Measurements from ENCODE around the gene DR1.

The DR1 gene

DNA sequence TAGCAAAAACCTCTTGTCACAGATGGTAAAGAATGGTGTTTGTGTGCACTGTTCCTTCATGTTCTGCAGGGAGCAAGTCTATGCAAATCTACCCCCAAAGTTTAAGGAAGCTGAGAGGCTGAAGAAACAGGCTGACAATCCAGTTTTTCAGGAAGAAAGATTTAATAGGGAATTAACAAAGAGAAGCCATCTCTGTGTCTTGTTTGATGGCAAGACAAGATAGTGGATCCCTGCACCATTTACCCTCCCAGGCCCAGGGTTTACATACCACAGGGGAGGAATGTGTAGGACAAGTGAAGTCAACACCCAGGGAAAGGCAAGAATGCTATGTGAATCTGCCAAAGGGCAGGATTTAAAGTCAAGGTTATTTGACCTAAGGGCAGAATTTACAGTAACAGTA lies 54.1 kb downstream of the DR1 start:
- DNase-seq (ENCODE audit: low read depth), result no peak
- TF ChIP-seq, protein P1, sequence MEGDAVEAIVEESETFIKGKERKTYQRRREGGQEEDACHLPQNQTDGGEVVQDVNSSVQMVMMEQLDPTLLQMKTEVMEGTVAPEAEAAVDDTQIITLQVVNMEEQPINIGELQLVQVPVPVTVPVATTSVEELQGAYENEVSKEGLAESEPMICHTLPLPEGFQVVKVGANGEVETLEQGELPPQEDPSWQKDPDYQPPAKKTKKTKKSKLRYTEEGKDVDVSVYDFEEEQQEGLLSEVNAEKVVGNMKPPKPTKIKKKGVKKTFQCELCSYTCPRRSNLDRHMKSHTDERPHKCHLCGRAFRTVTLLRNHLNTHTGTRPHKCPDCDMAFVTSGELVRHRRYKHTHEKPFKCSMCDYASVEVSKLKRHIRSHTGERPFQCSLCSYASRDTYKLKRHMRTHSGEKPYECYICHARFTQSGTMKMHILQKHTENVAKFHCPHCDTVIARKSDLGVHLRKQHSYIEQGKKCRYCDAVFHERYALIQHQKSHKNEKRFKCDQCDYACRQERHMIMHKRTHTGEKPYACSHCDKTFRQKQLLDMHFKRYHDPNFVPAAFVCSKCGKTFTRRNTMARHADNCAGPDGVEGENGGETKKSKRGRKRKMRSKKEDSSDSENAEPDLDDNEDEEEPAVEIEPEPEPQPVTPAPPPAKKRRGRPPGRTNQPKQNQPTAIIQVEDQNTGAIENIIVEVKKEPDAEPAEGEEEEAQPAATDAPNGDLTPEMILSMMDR (IDR thresholded peaks at IDR 0.05; ENCODE audit: low read depth, low read length, missing control alignments), result no peak
- no peak overlapping the region for H3K4me3 ChIP-seq (ENCODE audit: low read depth, low read length)
- in situ Hi-C loops (cut with HindIII; ENCODE audit: low sequenced_read_pairs), result no loop called here

DNA sequence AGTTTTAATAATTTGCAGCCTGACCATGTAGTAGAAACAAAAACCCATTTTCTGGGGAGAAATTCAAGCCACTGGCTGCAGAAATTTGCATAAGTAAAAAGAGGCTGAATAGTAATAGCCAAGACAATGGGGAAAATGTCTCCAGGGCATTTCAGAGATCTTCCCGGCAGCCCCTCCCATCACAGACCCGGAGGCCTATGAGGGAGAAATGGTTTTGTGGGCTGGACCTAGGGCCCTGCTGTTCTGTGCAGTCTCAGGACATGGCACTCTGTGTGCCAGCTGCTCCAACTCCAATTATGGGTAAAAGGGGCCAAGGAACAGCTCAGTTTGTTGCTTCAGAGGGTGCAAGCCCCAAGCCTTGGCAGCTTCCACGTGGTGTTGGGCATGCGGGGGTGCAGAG lies 62.5 kb downstream of the DR1 start:
- DNase-seq (ENCODE audit: low read depth), result no peak
- H3K4me3 ChIP-seq (ENCODE audit: low read depth, low read length), result no peak overlapping the region
- in situ Hi-C loops (cut with HindIII; ENCODE audit: low sequenced_read_pairs), result no loop called here
- TF ChIP-seq, protein P1 (IDR thresholded peaks at IDR 0.05; ENCODE audit: low read depth, low read length, missing control alignments), result no peak

DNA sequence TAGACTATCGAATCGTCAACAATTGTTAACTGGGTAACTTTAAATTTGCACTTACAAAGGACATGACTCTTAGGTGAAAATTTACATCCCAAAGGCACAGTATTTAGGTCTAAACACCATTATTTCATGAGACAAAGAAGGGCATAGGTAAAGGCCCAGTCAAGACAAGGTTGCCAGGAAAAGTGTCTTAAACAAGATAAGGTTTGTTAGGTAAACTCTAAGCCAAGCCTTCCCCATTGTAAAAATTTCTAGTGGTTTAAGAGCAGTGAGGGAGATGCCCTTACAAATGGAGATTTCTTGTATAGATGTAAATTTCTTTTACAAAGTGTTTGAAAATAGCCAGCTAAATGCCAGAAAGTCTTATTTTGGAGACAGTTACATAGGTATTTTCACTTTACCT lies 65.3 kb downstream of the DR1 start:
- in situ Hi-C loops (cut with HindIII; ENCODE audit: low sequenced_read_pairs), result no loop called here
- DNase-seq (ENCODE audit: low read depth), result no peak
- H3K4me3 ChIP-seq (ENCODE audit: low read depth, low read length), result no peak overlapping the region
- TF ChIP-seq, protein P1 (IDR thresholded peaks at IDR 0.05; ENCODE audit: low read depth, low read length, missing control alignments), result no peak

DNA sequence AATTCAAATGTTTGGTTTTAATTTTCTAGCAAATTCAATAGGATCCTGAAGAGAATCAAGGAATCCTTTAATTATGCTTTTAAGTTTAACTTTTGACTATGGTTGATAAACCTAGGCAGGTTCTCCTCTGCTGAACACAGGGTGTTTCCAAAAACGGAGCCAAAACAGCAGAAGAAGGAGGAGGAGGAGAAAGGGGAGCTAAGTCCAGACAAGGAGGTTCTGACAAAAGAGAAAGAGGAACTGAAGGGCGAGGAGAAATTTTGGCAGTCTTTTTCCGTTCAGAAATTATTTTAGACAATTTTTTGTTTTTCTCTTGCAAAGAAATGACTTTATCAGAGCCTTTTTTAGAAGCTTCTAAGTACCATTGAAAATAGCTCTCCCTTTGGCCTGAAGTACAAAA lies 69.0 kb downstream of the DR1 start:
- no peak overlapping the region for H3K4me3 ChIP-seq (ENCODE audit: low read depth, low read length)
- in situ Hi-C loops (cut with HindIII; ENCODE audit: low sequenced_read_pairs), result no loop called here
- TF ChIP-seq, protein P1 (IDR thresholded peaks at IDR 0.05; ENCODE audit: low read depth, low read length, missing control alignments), result no peak
- no peak for DNase-seq (ENCODE audit: low read depth)

DNA sequence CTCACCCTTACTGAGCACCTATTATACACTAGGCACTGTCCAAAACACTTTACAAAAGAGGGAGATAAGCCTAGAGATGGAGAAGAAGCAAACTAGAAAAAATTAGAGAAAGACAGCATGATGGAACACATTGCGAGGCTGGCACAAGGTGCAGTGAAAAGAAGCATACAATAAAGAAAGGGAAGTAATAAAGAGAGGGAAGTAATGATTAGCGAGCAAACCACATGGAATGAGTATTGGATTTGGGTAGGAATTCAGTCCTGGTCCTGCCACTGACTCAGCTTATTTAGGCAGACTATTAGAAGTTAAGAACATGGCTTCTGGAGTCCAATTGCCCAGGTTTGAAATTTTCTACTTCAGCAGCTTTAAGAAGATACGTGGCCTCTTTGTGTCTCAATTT lies 69.6 kb downstream of the DR1 start:
- in situ Hi-C loops (cut with HindIII; ENCODE audit: low sequenced_read_pairs), result no loop called here
- TF ChIP-seq, protein P1 (IDR thresholded peaks at IDR 0.05; ENCODE audit: low read depth, low read length, missing control alignments), result no peak
- no peak overlapping the region for H3K4me3 ChIP-seq (ENCODE audit: low read depth, low read length)
- DNase-seq (ENCODE audit: low read depth), result no peak

DNA sequence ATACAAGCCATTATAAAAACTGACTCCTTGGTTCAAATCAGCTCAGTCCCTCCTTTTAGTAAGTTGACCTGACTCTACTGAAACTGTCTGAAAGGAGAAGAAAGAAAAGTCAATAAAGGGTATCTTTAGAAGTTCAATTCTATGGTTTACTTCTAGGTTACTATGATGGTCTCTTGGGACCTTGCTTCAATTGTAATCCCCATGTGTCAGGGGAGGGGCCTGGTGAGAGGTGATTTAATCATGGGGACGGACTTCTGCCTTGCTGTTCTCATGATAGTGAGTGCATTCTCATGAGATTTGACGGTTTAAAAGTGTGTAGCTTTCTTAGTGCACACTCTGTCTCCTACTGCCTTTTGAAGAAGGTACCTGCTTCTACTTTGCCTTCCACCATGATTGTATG lies 70.5 kb downstream of the DR1 start:
- in situ Hi-C loops (cut with HindIII; ENCODE audit: low sequenced_read_pairs), result no loop called here
- no peak overlapping the region for H3K4me3 ChIP-seq (ENCODE audit: low read depth, low read length)
- TF ChIP-seq, protein P1 (IDR thresholded peaks at IDR 0.05; ENCODE audit: low read depth, low read length, missing control alignments), result no peak
- no peak for DNase-seq (ENCODE audit: low read depth)

Measured in astrocyte of the cerebellum (primary cell).